Stimulated activated CD8-positive, alpha-beta memory T cell treated with anti-CD3 and anti-CD28 coated beads, Interleukin-12 subunit alpha, Interleukin-12 subunit beta, amount 100 ng/mL, for 24 hours (primary cell): ENCODE measurements around the gene PTPRK.

Experiments
- DNase-seq: peaks from one replicate; pipeline ENCODE4 v3.0.0-alpha.2; 2020; ENCODE audit errors: extremely low read depth

PTPRK gene

GRCh38 chr6:128246472-128247260 lies 273.7 kb downstream of the PTPRK start:
- DNase-seq = no peak

DNA sequence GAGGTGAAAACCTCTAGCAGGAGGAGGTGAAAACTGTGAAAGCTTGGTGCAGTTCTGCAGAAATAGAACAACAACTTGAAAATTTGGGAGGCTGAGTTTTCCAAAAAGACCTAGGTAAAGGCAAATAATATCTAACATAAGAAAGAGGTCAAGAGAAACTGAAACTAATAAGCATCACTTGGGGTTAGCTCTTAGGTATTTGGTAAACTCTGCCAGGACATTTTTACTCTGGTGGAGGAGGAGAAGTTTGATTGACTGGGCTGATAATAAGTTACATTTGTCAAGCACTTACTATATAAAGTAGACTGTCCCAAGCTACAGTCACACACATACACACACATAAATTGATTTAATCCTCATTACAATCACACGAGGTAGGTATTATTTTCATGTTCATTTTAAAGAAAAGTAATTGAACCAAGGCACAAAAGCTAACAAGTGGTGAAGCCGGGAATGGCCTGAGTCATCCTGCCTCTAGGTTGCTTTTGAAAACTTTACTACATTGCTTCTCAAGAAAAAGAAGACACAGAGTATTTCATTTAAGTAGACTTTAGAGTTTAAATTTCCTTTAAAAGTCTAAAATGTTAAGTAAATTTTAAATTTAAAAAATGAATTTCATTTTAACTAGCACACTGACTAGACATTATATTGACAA lies 275.5 kb downstream of the PTPRK start:
- DNase-seq = no peak

DNA sequence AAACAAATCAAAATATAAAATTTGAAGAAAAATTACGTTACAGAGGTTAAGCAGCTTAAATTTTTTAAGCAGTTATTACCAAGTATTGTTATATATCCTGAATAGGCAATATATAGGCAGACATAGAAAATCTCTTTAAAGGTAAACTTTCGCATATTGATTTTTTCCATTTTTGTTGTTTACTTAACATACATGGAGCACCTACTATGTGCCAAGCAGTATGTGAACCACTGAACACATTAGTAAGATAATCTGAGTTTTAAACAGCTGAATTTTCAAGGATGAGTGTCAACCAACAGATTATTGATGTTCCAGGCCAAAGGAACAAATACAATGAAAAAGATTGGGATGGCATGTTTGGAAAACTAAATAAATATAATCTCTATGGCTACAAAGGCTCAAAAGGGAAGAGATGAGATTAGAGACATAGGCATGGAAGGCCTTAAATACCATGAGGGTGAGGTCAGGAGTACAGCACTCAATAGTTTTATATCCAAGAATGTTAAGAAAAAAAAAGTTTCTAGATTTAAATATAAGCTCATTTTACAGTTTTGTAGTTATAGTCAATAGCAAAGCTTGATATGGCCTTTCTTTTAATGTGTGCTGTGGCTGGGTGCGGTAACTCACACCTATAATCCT lies 277.5 kb downstream of the PTPRK start:
- no peak for DNase-seq

DNA sequence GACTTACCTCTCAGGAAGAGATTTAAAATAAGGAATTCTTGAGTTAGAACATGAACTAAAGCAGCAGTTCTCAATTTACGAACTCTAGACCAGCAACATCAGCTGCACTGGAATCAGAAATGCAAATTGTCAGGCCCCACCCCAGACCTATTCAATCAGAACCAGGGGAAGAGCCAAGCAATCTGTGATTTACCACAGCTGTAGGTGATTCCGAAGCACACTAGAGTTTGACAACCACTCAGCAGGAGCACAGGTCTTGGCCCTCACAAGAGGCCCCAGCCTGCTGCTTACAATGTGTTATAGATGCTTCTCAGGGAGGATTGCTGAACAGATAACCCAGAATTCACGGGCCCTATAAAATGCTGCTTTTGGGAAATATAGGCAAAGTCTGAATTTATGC lies 279.2 kb downstream of the PTPRK start:
- no peak for DNase-seq

DNA sequence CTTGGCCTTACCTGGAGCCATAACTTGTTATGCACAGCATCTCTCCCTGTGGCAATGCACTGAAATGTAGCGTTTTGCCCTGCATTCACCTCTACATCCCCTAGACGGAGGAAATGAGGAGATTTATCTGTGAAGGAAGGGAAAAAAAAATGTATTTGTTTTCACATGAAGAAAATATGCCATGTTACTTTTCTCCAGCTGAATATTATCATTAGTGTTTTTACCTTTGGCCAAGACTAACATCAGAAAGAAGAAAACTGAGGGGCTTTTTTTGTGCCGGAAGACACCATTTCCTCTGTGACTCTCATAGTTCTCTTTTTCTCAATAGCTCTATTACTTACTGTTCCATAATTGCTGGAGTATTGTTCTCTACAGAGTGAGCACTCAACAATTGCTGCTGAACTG lies 280.4 kb downstream of the PTPRK start:
- DNase-seq = no peak

- DNase-seq = no peak
These were observed 281.3 kb downstream of the PTPRK start for GRCh38 chr6:128239146-128239545.

GRCh38 chr6:128238225-128238624 lies 282.2 kb downstream of the PTPRK start:
- no peak for DNase-seq

DNA sequence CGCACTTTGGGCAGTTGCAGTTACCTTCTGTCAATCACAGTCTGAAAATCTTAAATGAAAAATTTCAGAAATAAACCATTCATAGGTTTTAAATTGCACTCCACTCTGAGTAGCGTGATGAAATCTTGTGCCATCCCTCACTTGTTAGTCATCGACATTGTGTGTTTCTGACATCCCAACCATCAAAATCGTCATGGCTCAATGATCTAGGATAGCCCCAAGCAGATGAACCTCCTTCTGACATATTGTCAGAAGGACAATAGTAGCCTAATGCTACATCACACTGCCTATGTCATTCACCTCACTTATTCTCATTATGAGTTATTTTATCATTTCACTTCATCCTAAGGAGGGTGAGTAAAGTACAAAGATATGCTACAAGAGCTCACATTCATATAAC lies 284.8 kb downstream of the PTPRK start:
- no peak for DNase-seq

GRCh38 chr6:128233531-128233930 lies 286.9 kb downstream of the PTPRK start:
- DNase-seq = no peak

DNA sequence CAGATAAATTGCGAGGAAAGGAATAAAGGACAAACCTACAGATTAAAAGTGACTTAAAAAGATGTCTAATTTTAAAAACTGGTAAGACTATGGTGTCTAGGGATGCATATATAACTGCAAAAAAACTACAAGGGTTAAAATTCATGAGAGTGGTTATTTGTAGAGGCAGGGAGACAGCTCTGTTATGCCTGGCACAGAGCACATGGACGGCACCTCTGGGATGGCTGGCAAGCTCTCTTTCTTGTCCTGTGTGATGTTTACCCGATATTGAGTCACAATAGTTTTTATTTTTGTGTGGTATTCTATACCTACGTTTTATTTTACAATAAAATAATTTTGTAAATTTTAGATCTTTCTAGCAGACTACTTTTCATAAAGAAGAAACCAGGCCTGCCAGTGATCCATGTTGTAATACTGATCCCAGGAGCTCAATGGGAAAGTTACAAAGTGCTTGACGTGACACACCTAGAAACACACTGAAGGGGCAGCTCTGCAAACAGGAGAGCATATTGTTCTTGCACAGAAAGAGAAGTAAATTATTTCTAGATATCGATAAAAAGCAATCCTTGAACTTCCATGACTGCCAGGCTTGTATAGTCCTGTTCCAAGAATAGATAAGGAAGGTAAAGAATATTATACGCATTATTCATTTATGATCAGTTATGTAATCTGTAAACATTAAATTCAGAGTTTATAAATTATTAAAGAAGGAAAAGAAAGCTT lies 290.0 kb downstream of the PTPRK start:
- no peak for DNase-seq

DNA sequence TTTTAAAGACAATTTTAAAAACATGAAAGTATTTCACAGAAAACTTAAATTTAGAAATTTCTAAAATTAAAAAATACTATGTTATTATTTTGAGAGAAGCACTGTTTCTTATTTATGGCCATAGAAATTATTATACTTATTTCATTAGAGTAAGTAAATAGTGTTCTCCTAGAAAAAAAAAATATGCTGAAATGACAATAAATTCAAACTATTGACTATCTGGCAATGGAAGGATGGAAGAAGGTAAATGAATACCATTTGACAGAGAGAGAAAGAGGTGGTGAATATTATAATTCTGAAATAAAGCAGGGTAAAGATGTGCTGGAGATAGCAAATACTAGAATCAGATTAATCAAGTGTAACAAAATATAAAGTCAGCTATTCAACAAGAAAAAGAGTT lies 294.8 kb downstream of the PTPRK start:
- no peak for DNase-seq

DNA sequence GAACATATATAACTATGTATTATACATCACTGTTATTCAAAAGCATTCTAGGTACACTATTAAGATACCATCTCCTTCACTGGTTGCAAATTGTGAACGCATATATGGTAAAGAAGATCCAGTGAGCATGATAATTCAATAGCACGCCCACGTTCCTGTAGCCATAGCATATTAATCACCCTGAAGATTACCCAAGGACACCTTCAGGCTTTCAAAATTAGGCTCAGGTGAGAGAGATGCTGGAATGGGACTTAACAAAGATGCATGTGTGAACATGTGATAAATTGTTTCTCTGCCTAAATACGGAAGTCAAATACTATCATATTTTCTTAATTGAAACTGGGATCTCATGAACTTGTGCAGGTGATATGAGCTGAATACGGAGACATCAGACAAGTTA lies 303.5 kb downstream of the PTPRK start:
- no peak for DNase-seq

DNA sequence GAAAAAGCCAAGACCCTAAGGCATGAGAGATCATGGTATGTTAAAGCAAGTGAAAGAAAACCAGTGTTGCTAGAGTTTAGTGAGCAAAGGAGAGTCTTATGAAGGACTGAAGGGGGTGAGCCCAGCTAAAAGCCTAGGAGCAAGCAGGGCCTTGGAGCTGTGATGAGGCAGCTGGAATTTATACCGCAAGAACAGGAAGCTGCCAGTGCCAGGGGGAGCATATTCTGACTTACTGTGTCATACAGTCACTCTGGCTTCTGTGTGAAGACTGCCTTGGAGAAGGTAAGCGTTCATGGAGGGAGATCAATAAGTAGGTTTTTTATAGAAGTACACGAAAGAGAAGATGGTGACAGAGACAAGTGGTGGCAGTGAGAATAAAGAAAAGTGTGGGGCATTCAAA lies 310.6 kb downstream of the PTPRK start:
- no peak for DNase-seq

DNA sequence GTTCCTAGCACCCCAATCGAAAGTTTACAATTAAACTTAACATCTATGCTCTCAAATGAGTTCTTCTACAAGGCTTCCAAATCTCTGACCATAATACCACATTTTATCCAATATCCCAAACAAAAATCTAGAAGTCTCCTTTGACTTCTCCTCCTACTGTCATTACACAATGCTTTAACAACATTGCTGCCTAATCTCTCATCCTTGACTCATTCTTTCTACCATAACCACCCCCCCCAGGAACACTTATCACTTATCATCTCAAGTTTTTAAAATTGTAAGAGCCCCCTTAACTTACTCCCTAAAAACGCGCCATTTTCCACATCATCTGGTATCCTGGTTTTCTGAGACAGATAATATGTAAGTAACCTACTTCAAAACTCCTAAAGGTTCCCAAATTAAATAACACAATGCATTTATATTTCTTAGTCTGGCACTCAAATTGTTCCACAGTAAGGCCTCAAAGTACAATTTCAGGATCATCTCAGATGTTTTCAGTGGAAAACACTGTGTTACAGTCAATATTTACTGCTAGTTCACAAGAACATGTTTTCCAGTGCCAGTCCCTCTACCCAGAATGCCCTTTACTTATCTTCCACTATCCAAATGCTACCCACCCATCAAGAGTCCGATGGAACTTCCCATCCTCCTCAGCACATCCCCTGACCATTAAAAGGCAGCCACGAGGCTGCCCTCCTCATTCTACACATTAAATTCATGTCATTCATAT lies 311.4 kb downstream of the PTPRK start:
- DNase-seq = no peak

DNA sequence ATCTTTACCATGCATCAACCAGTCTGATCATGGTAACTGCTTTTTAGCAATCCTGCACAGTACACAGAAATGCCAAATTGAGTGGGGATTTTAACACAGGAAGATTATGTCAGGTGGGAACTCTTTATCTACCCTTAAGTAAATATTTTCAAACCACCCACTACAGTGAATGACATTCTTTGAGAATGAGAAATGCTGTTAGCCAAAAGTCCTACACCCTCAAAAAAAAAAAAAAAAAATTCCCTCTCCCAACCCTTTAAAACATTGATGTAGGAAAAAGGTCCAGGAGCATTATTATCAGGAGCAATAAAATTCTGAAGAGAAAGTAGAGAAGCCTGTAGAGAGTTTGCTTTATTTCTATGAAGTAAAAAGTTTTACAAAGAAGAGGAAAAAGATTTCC lies 312.3 kb downstream of the PTPRK start:
- DNase-seq = no peak

GRCh38 chr6:128206610-128207426 lies 313.6 kb downstream of the PTPRK start:
- no peak for DNase-seq

DNA sequence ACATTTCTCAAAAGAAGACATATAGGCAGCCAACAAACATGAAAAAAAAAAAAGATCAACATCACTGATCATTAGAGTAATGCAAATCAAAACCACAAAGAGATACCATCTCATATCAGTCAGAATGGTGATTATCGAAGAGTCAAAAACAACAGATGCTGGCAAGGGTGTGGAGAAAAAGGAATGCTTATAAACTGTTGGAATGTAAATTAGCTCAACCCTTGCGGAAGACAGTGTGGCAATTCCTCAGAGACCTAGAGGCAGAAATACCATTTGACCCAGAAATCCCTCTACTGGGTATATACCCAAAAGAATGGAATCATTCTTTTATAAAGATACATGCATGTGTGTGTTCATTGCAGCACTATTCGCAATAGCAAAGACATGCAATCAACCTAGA lies 315.8 kb downstream of the PTPRK start:
- no peak for DNase-seq

DNA sequence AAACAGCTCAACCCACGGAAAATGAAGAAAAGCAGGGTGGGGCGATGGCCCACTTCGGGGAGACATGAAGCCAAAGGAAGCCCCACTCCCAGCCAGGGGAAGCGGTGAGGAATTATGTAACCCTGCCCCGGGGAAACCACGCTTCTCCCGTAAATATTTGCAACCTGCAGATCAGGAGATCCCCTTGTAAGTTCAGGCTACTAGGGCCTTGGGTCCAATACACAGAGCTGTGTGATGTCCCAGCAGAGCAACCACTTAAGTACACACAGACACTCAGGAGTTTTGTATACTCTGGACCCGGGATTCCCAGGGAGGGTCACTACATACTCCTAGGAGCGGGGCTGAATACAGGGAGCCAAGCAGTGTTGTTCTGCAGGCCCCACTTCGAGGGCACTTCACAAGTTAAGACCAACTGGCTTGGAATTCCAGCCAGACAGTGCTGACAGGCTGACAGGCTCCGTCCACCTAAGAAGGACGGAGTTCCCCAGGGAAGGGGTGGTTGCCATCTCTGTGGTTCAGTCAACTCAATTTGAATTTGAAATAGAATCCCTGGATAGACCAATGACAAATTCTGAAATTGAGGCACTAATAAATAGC lies 318.1 kb downstream of the PTPRK start:
- no peak for DNase-seq

GRCh38 chr6:128200789-128201188 lies 319.6 kb downstream of the PTPRK start:
- no peak for DNase-seq

GRCh38 chr6:128199461-128199860 lies 320.9 kb downstream of the PTPRK start:
- DNase-seq = no peak
